ENCODE measurements around the gene PPP2R3B.
A peak's percentile ranks its signal among the peaks of the same experiment; 100 is the strongest.
"Not testable (repeated sequence)": the region's sequence is repeated elsewhere in the genome, so short reads cannot be mapped to it uniquely, and the experiment has no call there.

PPP2R3B gene

DNA sequence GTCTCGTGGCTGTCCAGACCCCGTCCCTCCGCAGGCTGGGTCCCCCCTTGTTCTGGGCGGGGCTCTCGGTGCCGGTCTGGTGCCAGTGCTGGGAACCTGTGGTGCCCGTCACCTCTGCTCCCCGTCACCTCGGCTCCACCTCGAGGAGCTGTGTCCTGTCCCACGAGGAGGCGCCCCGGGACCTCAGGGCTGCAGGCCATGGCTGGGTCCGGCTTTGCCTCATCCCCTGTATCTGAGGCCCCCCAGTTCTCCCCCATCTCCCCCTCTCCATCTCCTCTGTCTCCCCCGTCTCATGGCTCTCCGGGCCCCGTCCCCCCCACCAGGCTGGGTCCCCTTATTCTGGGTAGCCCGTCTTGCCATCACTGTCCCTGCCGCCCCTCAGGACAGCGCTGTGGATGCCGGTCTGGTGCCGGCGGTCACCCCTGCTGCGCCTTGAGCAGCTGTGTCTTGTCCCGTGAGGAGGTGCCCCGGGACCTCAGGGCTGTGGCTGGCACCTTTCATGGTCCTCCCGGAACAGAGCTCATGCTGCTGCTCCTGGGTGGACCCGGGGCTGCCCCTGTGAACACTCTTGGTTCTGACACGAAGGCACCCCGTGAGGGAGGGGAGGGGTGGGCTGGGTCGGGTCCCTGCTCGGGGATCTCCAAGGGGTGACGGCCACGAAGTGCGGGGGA is 54.7 kb downstream of the PPP2R3B start:
- no peak for DNase-seq (ENCODE audit: low read depth)
- Histone ChIP-seq H3K9ac (ENCODE audit: low read length) (no peak overlapping the region), H3K9me3 (ENCODE audit: control insufficient read depth, low read length) (no peaks in the 10 kb centered on the region), H3K4me3 (ENCODE audit: low read length) (peak overlapping the region; percentile 3), H3K27me3 (replicated peaks; ENCODE audit: control insufficient read depth, insufficient read depth, low read length) (no peaks in the 10 kb centered on the region), H3K36me3 (ENCODE audit: control insufficient read depth, insufficient read depth, low read length, severe bottlenecking) (no peaks in the 10 kb centered on the region), H3K4me1 (ENCODE audit: control insufficient read depth, insufficient read depth, low read length) (peaks cover 10% of the 10 kb centered on the region)

GRCh38 chrX:331151-331824 is 55.4 kb downstream of the PPP2R3B start:
- Histone ChIP-seq H3K9ac (ENCODE audit: low read length) (peak overlapping the region; percentile 42), H3K4me3 (ENCODE audit: low read length) (peak overlapping the region; percentile 3)

DNA sequence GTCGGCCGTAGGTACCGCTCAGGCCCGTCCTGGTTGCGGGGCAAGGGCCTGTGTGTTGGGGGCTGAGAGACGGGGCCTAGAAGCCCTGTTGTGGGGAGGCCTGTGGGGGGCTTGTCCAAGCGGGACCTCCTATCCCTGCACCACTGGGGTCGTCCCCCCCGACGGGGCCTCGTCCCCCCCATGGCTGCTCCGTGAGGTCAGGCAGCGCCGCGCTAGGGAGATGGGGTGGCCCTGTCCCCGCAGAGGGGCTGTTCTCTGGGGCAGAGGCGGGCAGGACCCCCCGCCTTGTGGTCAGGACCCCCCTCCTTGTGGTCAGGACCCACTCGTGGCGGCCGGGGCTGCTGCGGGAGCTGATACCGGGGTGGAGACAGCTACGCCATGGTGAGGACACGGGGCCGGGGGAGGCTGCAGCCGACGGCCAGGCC is 56.0 kb downstream of the PPP2R3B start:
- DNase-seq (ENCODE audit: low read depth): no peak
- no peak overlapping the region for H3K4me3 ChIP-seq (ENCODE audit: low read length)

More at GRCh38 chrX:331151-331824, 55.4 kb downstream of the PPP2R3B start:
- Histone ChIP-seq H3K4me1 (ENCODE audit: control insufficient read depth, insufficient read depth, low read length) (peaks cover 10% of the 10 kb centered on the region), H3K27me3 (replicated peaks; ENCODE audit: control insufficient read depth, insufficient read depth, low read length) (no peaks in the 10 kb centered on the region), H3K36me3 (ENCODE audit: control insufficient read depth, insufficient read depth, low read length, severe bottlenecking) (no peaks in the 10 kb centered on the region), H3K9me3 (ENCODE audit: control insufficient read depth, low read length) (no peaks in the 10 kb centered on the region)
- peak; percentile 70 for DNase-seq (ENCODE audit: low read depth)

GRCh38 chrX:330141-330725 is 56.5 kb downstream of the PPP2R3B start:
- peaks cover 10% of the 10 kb centered on the region for H3K4me1 ChIP-seq (ENCODE audit: control insufficient read depth, insufficient read depth, low read length)
- not testable (repeated sequence) for H3K36me3 ChIP-seq (ENCODE audit: control insufficient read depth, insufficient read depth, low read length, severe bottlenecking); H3K9me3 ChIP-seq (ENCODE audit: control insufficient read depth, low read length); DNase-seq (ENCODE audit: low read depth); H3K9ac ChIP-seq (ENCODE audit: low read length); H3K4me3 ChIP-seq (ENCODE audit: low read length); H3K27me3 ChIP-seq (replicated peaks; ENCODE audit: control insufficient read depth, insufficient read depth, low read length)

More for the DNA sequence above, 56.0 kb downstream of the PPP2R3B start:
- Histone ChIP-seq H3K4me1 (ENCODE audit: control insufficient read depth, insufficient read depth, low read length) (peaks cover 10% of the 10 kb centered on the region), H3K36me3 (ENCODE audit: control insufficient read depth, insufficient read depth, low read length, severe bottlenecking) (no peaks in the 10 kb centered on the region), H3K9me3 (ENCODE audit: control insufficient read depth, low read length) (no peaks in the 10 kb centered on the region), H3K27me3 (replicated peaks; ENCODE audit: control insufficient read depth, insufficient read depth, low read length) (no peaks in the 10 kb centered on the region), H3K9ac (ENCODE audit: low read length) (peak overlapping the region; percentile 42)

GRCh38 chrX:329291-329910 is 57.3 kb downstream of the PPP2R3B start:
- Histone ChIP-seq H3K9me3 (ENCODE audit: control insufficient read depth, low read length) (no peaks in the 10 kb centered on the region), H3K4me1 (ENCODE audit: control insufficient read depth, insufficient read depth, low read length) (peaks cover 10% of the 10 kb centered on the region), H3K27me3 (replicated peaks; ENCODE audit: control insufficient read depth, insufficient read depth, low read length) (no peaks in the 10 kb centered on the region), H3K36me3 (ENCODE audit: control insufficient read depth, insufficient read depth, low read length, severe bottlenecking) (no peaks in the 10 kb centered on the region), H3K9ac (ENCODE audit: low read length) (no peak overlapping the region), H3K4me3 (ENCODE audit: low read length) (no peak overlapping the region)
- DNase-seq (ENCODE audit: low read depth): no peak

DNA sequence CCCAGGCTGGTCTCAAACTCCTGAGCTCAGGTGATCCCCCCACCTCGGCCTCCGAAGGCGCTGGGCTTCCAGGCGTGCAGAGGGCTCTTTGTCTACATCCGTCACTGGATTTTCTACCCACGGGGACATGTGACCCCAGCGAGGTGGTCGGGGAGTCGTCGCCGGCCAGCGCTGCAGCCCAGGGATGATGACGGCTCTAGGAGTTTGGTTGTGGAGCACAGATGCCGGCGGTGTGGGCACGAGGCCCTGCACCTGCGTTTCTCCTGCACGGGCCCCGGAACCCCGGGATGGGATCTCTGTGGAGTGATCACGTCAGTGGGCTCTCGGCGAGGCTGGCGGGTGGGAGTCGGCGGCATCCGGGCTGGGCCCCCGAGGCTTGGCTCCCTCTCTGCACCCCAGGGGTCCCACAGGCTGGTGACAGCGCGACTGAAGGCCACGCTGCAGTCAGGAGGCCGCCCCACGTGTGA is 59.0 kb downstream of the PPP2R3B start:
- no peak for DNase-seq (ENCODE audit: low read depth)
- Histone ChIP-seq H3K4me1 (ENCODE audit: control insufficient read depth, insufficient read depth, low read length) (peaks cover 10% of the 10 kb centered on the region), H3K9me3 (ENCODE audit: control insufficient read depth, low read length) (no peaks in the 10 kb centered on the region), H3K27me3 (replicated peaks; ENCODE audit: control insufficient read depth, insufficient read depth, low read length) (peaks cover 2% of the 10 kb centered on the region), H3K4me3 (ENCODE audit: low read length) (no peak overlapping the region), H3K36me3 (ENCODE audit: control insufficient read depth, insufficient read depth, low read length, severe bottlenecking) (no peaks in the 10 kb centered on the region), H3K9ac (ENCODE audit: low read length) (no peak overlapping the region)

GRCh38 chrX:324664-325063 is 62.0 kb downstream of the PPP2R3B start:
- H3K9me3 ChIP-seq (ENCODE audit: control insufficient read depth, low read length); H3K9ac ChIP-seq (ENCODE audit: low read length); H3K4me1 ChIP-seq (ENCODE audit: control insufficient read depth, insufficient read depth, low read length); H3K27me3 ChIP-seq (replicated peaks; ENCODE audit: control insufficient read depth, insufficient read depth, low read length); DNase-seq (ENCODE audit: low read depth); H3K4me3 ChIP-seq (ENCODE audit: low read length); H3K36me3 ChIP-seq (ENCODE audit: control insufficient read depth, insufficient read depth, low read length, severe bottlenecking): not testable (repeated sequence)

GRCh38 chrX:323721-324628 is 62.7 kb downstream of the PPP2R3B start:
- no peak overlapping the region for H3K4me3 ChIP-seq (ENCODE audit: low read length)
- no peaks in the 10 kb centered on the region for H3K36me3 ChIP-seq (ENCODE audit: control insufficient read depth, insufficient read depth, low read length, severe bottlenecking)
- DNase-seq (ENCODE audit: low read depth): peak; percentile 45
- no peaks in the 10 kb centered on the region for H3K9me3 ChIP-seq (ENCODE audit: control insufficient read depth, low read length)
- H3K9ac ChIP-seq (ENCODE audit: low read length): no peak overlapping the region
- H3K4me1 ChIP-seq (ENCODE audit: control insufficient read depth, insufficient read depth, low read length): peaks cover 6% of the 10 kb centered on the region
- H3K27me3 ChIP-seq (replicated peaks; ENCODE audit: control insufficient read depth, insufficient read depth, low read length): peaks cover 2% of the 10 kb centered on the region

DNA sequence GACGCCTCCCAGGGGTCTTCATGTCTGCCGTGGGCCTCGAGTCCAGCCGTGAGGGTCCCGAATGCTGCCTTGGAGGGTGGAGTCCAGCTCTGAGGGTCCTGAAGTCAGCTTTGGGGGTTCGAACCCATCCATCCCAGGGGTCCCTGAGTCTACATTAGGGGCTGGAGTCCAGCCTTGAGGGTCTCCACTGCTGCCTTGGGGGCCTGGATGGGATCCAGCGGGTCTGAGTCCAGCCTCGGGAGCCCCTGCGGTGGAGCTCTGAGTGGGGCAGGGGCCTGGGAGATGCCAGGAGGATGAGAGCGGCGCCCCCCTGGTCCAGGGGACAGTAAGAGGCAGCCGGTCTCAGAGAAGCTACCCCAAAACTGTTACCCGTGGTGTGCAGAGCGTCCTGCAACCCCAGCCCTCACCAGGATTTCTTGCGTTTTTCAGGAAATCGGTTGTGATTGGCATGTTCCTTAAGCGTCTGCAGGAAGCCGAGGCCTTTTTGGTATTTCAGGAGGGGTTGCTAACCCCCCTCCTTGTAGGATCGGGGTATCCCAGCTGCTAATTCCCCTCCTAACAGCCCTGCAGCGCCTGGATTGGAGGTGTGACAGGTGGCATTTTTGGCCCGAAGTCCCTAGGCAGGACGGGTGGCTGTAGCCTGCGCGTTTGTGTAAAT is 66.5 kb downstream of the PPP2R3B start:
- Histone ChIP-seq H3K4me1 (ENCODE audit: control insufficient read depth, insufficient read depth, low read length) (peaks cover 6% of the 10 kb centered on the region), H3K27me3 (replicated peaks; ENCODE audit: control insufficient read depth, insufficient read depth, low read length) (peaks cover 2% of the 10 kb centered on the region), H3K9me3 (ENCODE audit: control insufficient read depth, low read length) (no peaks in the 10 kb centered on the region), H3K4me3 (ENCODE audit: low read length) (peak overlapping the region; percentile 93), H3K36me3 (ENCODE audit: control insufficient read depth, insufficient read depth, low read length, severe bottlenecking) (peaks cover 3% of the 10 kb centered on the region), H3K9ac (ENCODE audit: low read length) (peak overlapping the region; percentile 95)
- peak; percentile 43 for DNase-seq (ENCODE audit: low read depth)

DNA sequence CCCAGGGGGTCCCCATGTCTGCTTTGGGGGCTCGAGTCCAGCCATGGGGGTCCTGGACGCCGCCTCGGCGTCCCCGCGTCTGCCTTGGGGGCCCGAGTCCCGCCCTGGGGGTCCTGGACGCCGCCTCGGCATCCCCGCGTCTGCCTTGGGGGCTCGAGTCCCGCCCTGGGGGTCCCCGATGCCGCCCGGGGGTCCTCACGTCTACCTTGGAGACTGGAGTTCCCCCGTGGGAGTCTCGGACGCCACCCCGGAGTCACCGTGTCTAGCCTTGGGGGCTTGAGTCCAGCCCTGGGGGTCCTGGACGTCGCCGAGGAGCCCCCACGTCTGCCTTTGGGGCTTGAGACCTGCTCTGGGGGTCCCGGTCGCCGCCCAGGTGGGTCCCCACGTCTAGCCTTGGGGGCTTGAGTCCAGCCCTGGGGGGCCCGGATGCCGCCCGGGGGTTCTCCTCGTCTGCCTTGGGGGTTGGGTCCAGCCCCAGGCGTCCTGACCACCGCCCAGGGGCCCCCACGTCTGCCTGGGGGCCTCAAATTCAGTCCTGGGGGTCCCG is 67.1 kb downstream of the PPP2R3B start:
- Histone ChIP-seq H3K4me1 (ENCODE audit: control insufficient read depth, insufficient read depth, low read length) (peaks cover 6% of the 10 kb centered on the region), H3K9ac (ENCODE audit: low read length) (peak overlapping the region; percentile 95)
- DNase-seq (ENCODE audit: low read depth): peak; percentile 16

More for the DNA sequence above, 67.1 kb downstream of the PPP2R3B start:
- peak overlapping the region; percentile 93 for H3K4me3 ChIP-seq (ENCODE audit: low read length)
- no peaks in the 10 kb centered on the region for H3K9me3 ChIP-seq (ENCODE audit: control insufficient read depth, low read length)
- H3K36me3 ChIP-seq (ENCODE audit: control insufficient read depth, insufficient read depth, low read length, severe bottlenecking): peaks cover 9% of the 10 kb centered on the region
- peaks cover 2% of the 10 kb centered on the region for H3K27me3 ChIP-seq (replicated peaks; ENCODE audit: control insufficient read depth, insufficient read depth, low read length)
